Endodermal cell (in vitro differentiated cells): ENCODE results near the gene TRPM4. TPM values are rescaled to one million over a fixed set of nuclear protein-coding genes. Genes with fewer than 3 reads are reported as not detected.

Experiments used
- DNase-seq: peaks from one replicate; pipeline ENCODE4 v3.0.0-alpha.2; 2017
- H3K27ac ChIP-seq: 2 replicates; pipeline ENCODE4 v1.5.1; 2013; ENCODE audit warnings: mild to moderate bottlenecking, low read depth, low read length, moderate library complexity
- H3K27me3 ChIP-seq: 2 replicates; pipeline ENCODE4 v1.6.1; 2013; ENCODE audit warnings: mild to moderate bottlenecking, low read length, moderate library complexity; ENCODE audit not compliant: insufficient read depth, control insufficient read depth, poor library complexity, severe bottlenecking
- H3K36me3 ChIP-seq: 2 replicates; pipeline ENCODE4 v1.7.0; 2013; ENCODE audit warnings: mild to moderate bottlenecking, low read length, moderate library complexity; ENCODE audit not compliant: control insufficient read depth, insufficient read depth
- H3K4me1 ChIP-seq: one replicate; pipeline ENCODE4 v1.7.0; 2013; ENCODE audit warnings: low read length; ENCODE audit not compliant: control insufficient read depth, insufficient read depth
- H3K4me3 ChIP-seq: 2 replicates; pipeline ENCODE4 v1.5.1; 2013; ENCODE audit warnings: mild to moderate bottlenecking, low read length, moderate library complexity
- H3K9ac ChIP-seq: 2 replicates; pipeline ENCODE4 v1.6.1; 2013; ENCODE audit warnings: mild to moderate bottlenecking, low read length, moderate library complexity; ENCODE audit not compliant: poor library complexity, severe bottlenecking; ENCODE audit errors: extremely low read depth
- H3K9me3 ChIP-seq: 2 replicates; pipeline ENCODE4 v1.6.1; 2013; ENCODE audit warnings: mild to moderate bottlenecking, low read length, moderate library complexity; ENCODE audit not compliant: control insufficient read depth
- H3K27ac Mint-ChIP-seq: 2 replicates; pipeline ENCODE4 v1.8.0; 2020; ENCODE audit warnings: mixed read lengths
- H3K27me3 Mint-ChIP-seq: 2 replicates; pipeline ENCODE4 v1.8.0; 2021; ENCODE audit warnings: mild to moderate bottlenecking, mixed read lengths; ENCODE audit not compliant: insufficient read depth
- H3K36me3 Mint-ChIP-seq: 2 replicates; pipeline ENCODE4 v1.8.0; 2020; ENCODE audit warnings: low read depth, mixed read lengths
- H3K4me1 Mint-ChIP-seq: 2 replicates; pipeline ENCODE4 v1.8.0; 2020; ENCODE audit warnings: mixed read lengths
- H3K4me3 Mint-ChIP-seq: 2 replicates; pipeline ENCODE4 v1.8.0; 2020; ENCODE audit warnings: mild to moderate bottlenecking, moderate library complexity, mixed read lengths
- H3K9me3 Mint-ChIP-seq: 2 replicates; pipeline ENCODE4 v1.8.0; 2020; ENCODE audit warnings: mild to moderate bottlenecking, mixed read lengths
- CTCF ChIP-seq: fragments of 200-600 bp; sonication (generic); conservative IDR thresholded peaks from 2 replicates; pipeline ENCODE4 v1.5.0; 2021; ENCODE audit warnings: antibody characterized with exemption, mild to moderate bottlenecking
- WGBS, 2 experiments: methylation state at CpG; one replicate each; pipeline versions ENCODE4 v1.1.5 to v1.1.7; 2013; ENCODE audit warnings: missing lambda C conversion rate in 2 of 2, mixed read lengths in 1 of 2; ENCODE audit not compliant: insufficient coverage in 1 of 2, insufficient read length in 1 of 2; 5-methylcytosine and 5-hydroxymethylcytosine counted together
- total RNA-seq, 2 donors: library from RNA; stranded (reverse); fragmentation: NEBNext Ultra II Directional in 1 of 2; extraction: Animal tissue kit (Norgen Biotek cat#: 25700) in 1 of 2; gene quantifications; 2 replicates in 1 of 2; 3 replicates in 1 of 2; pipeline ENCODE4 v1.2.1, GENCODE V29; 2021

The TRPM4 gene
- total RNA-seq, 2 donors from 2014 or later = 22.0 to 33.3 TPM

GRCh38 chr19:49118565-49119410, 38.8 kb upstream of the TRPM4 start, which contains the start of gene C19orf73:
C19orf73 (minus strand) TSS chr19:49119143; CDS start chr19:49119022, 121 bp downstream.
- WGBS, 2 experiments = 1 to 6% methylated on average over 34 to 84 of the region's 85 CpGs
- Mint-ChIP-seq H3K4me1 (peaks cover 9% of the 10 kb centered on the region), H3K9me3 (no peaks in the 10 kb centered on the region), H3K27me3 (peaks cover 55% of the 10 kb centered on the region), H3K36me3 (peaks cover 4% of the 10 kb centered on the region), H3K27ac (peak within 1 kb of the TSS; percentile 72), H3K4me3 (peak within 1 kb of the TSS; percentile 69)
- peak; percentile 23 for TF ChIP-seq CTCF
- Histone ChIP-seq H3K4me3 (peak within 1 kb of the TSS; percentile 81), H3K9ac (peak within 1 kb of the TSS; percentile 85), H3K9me3 (no peaks in the 10 kb centered on the region), H3K27me3 (peaks cover 29% of the 10 kb centered on the region), H3K27ac (peak within 1 kb of the TSS; percentile 95), H3K4me1 (no peaks in the 10 kb centered on the region), H3K36me3 (no peaks in the 10 kb centered on the region)
- peak; percentile 97 for DNase-seq

GRCh38 chr19:49119411-49120324, 37.9 kb upstream of the TRPM4 start, which contains the start of gene PPFIA3:
PPFIA3 (plus strand) TSS chr19:49119544; CDS start chr19:49127874, 8,330 bp downstream.
- Histone ChIP-seq H3K4me1 (no peaks in the 10 kb centered on the region), H3K9me3 (no peaks in the 10 kb centered on the region), H3K27me3 (peaks cover 29% of the 10 kb centered on the region), H3K9ac (peak within 1 kb of the TSS; percentile 85), H3K27ac (peak within 1 kb of the TSS; percentile 95), H3K36me3 (no peaks in the 10 kb centered on the region), H3K4me3 (peak within 1 kb of the TSS; percentile 81)
- Mint-ChIP-seq H3K27me3 (peaks cover 60% of the 10 kb centered on the region), H3K4me3 (peak within 1 kb of the TSS; percentile 69), H3K27ac (peak within 1 kb of the TSS; percentile 72), H3K4me1 (peaks cover 8% of the 10 kb centered on the region), H3K36me3 (peaks cover 4% of the 10 kb centered on the region), H3K9me3 (no peaks in the 10 kb centered on the region)
- DNase-seq = peak; percentile 87
- TF ChIP-seq CTCF = no peak
- WGBS, 2 experiments = 0 to 1% methylated on average over 26 to 89 of the region's 90 CpGs

- H3K27me3 Mint-ChIP-seq = peaks cover 63% of the 10 kb centered on the region
- no peak for DNase-seq
- Histone ChIP-seq H3K27me3 (peaks cover 29% of the 10 kb centered on the region), H3K9me3 (no peaks in the 10 kb centered on the region), H3K4me3 (no peak overlapping the region), H3K36me3 (no peaks in the 10 kb centered on the region), H3K27ac (no peak overlapping the region), H3K9ac (no peak overlapping the region), H3K4me1 (no peaks in the 10 kb centered on the region)
- H3K4me1 Mint-ChIP-seq = peaks cover 7% of the 10 kb centered on the region
- H3K27ac Mint-ChIP-seq = no peak overlapping the region
- 28% methylated on average over 8 to 16 of the region's 16 CpGs for WGBS, 2 experiments
- TF ChIP-seq CTCF = no peak
- H3K36me3 Mint-ChIP-seq = peaks cover 4% of the 10 kb centered on the region
- H3K9me3 Mint-ChIP-seq = no peaks in the 10 kb centered on the region
- peak overlapping the region; percentile 69 for H3K4me3 Mint-ChIP-seq
Measured at GRCh38 chr19:49120325-49120683, 37.3 kb upstream of the TRPM4 start.
